GM21737 (cell line): ENCODE results near the gene FBXL2.

Source experiments
- ATAC-seq: cut with Tn5 transposase; IDR thresholded peaks from one replicate; pipeline ENCODE4 v1.9.1; 2021; ENCODE audit warnings: mild to moderate bottlenecking, moderate library complexity; ENCODE audit not compliant: unreplicated experiment

The FBXL2 gene

GRCh38 chr3:33277193-33277882, at the start of gene FBXL2:
TSS of gene FBXL2 (plus strand) at chr3:33277442. CDS start at chr3:33277513, 71 bp downstream.
- no peak for ATAC-seq

- no peak for ATAC-seq
These were observed 48.2 kb upstream of the FBXL2 start for GRCh38 chr3:33229066-33229465.

- ATAC-seq, result no peak
These were observed 47.3 kb upstream of the FBXL2 start for GRCh38 chr3:33229947-33230346.

- ATAC-seq, result no peak
These were observed 45.3 kb upstream of the FBXL2 start for GRCh38 chr3:33231756-33232465.

- ATAC-seq, result no peak
These were observed 43.4 kb upstream of the FBXL2 start for GRCh38 chr3:33233884-33234283.

GRCh38 chr3:33236005-33236404, 41.2 kb upstream of the FBXL2 start:
- no peak for ATAC-seq

- no peak for ATAC-seq
These were observed 39.8 kb upstream of the FBXL2 start for GRCh38 chr3:33237439-33237838.

GRCh38 chr3:33238923-33239322, 38.3 kb upstream of the FBXL2 start:
- ATAC-seq, result no peak

GRCh38 chr3:33240261-33240660, 37.0 kb upstream of the FBXL2 start:
- no peak for ATAC-seq

GRCh38 chr3:33246786-33247185, 30.5 kb upstream of the FBXL2 start:
- ATAC-seq, result no peak

- no peak for ATAC-seq
These were observed 26.5 kb upstream of the FBXL2 start for GRCh38 chr3:33250712-33251111.

GRCh38 chr3:33256249-33256648, 21.0 kb upstream of the FBXL2 start:
- no peak for ATAC-seq

GRCh38 chr3:33260104-33260503, 17.1 kb upstream of the FBXL2 start:
- no peak for ATAC-seq

- ATAC-seq, result no peak
These were observed 7.9 kb upstream of the FBXL2 start for GRCh38 chr3:33269385-33269784.

GRCh38 chr3:33271324-33271723, 5.9 kb upstream of the FBXL2 start:
- ATAC-seq, result no peak

GRCh38 chr3:33273628-33274027, 3.6 kb upstream of the FBXL2 start:
- no peak for ATAC-seq

- ATAC-seq, result no peak
These were observed 921 bp downstream of the FBXL2 start for GRCh38 chr3:33278163-33278562.

- ATAC-seq, result no peak
These were observed 10.5 kb downstream of the FBXL2 start for GRCh38 chr3:33287672-33288282.

- ATAC-seq, result no peak
These were observed 22.3 kb downstream of the FBXL2 start for GRCh38 chr3:33299395-33300081.

GRCh38 chr3:33312361-33312760, 35.1 kb downstream of the FBXL2 start:
- no peak for ATAC-seq

GRCh38 chr3:33313331-33313730, 36.1 kb downstream of the FBXL2 start:
- ATAC-seq, result no peak

- no peak for ATAC-seq
These were observed 37.8 kb downstream of the FBXL2 start for GRCh38 chr3:33314993-33315392.
